HG03354 (cell line): ENCODE measurements around the gene ANKFY1.

Experiments
- ATAC-seq: cut with Tn5 transposase; IDR thresholded peaks from one replicate; pipeline ENCODE4 v1.9.1; 2021; ENCODE audit warnings: mild to moderate bottlenecking; ENCODE audit not compliant: unreplicated experiment, poor library complexity, severe bottlenecking

The ANKFY1 gene

GRCh38 chr17:4162775-4163466, 100.9 kb downstream of the ANKFY1 start:
- ATAC-seq, result no peak

- no peak for ATAC-seq
These were observed 101.5 kb downstream of the ANKFY1 start for GRCh38 chr17:4162321-4162720.

DNA sequence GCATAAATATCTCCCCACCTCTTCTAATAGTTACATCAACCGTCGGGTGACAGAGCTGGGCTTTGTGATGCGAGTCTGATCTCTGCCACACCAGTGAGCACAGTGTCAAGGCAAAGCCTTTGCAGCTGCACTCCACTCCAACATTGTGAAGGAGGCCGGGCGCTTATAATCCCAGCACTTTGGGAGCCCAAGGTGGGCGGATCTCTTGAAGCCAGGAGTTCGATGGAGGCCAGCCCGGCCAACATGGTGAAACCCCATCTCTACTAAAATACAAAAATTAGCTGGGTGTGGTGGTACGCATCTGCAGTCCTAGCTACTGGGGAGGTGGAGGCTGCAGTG, 101.8 kb downstream of the ANKFY1 start:
- no peak for ATAC-seq

GRCh38 chr17:4161192-4161966, 102.4 kb downstream of the ANKFY1 start:
- ATAC-seq, result no peak

GRCh38 chr17:4160294-4160859, 103.4 kb downstream of the ANKFY1 start:
- ATAC-seq, result no peak

- no peak for ATAC-seq
These were observed 104.0 kb downstream of the ANKFY1 start for GRCh38 chr17:4159761-4160160.

DNA sequence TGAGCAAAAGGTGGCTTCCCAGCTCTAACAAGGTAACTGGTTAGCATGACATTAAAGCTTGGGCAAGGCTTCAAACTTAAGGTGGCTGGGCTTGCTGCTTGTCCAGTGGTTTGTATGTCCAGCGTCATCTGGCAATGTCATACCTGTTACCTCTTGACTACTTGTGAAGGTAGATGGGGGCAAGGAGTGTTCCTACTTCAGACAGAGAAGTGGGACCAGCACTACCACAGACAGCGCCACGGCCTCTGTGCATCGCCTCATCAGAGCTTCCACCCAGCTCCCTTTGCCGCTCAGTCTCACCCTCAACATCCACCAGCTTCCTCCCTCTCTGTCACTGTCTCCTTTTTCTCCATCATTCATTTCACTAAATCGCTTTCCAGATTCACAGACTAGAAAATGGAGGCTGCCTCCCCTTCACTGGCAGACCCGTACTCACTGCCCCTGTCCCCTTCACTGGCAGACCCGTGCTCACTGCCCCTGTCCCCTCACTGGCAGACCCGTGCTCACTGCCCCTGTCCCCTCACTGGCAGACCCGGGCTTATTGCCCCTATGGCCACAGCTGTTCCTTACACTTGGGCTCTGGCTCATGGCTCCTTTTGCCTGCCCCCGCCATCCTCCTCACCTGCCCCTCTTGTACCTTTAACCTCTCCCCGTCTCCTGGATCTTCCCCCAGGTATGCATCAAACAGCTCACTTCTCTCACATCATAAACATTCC, 106.0 kb downstream of the ANKFY1 start:
- ATAC-seq, result no peak

DNA sequence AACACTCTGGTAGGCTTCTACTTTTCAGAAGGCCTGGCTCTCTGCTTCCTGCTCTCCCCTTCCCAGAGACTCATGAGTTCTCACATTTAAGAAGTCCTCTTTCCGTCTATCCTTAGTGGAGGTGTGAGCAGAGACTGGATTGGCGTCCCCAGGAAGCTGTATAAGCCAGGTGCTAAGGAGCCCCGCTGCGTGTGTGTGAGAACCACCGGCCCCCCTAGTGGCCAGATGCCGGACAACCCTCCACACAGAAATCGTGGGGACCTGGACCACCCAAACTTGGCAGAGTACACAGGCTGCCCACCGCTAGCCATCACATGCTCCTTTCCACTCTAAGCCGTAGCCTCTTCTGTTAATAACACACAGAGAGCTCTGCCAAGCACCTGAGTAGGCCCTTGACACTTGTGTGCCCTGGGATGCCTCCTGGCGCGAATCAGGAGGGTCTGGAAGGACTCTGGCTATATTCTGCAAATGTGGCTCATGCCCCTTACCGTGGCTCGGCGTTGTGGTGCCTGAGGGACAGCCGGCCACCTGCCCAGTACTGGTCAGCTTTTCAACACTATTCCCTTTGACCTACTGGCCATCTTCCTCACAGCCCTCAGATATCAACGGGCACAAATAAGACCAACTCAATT, 106.9 kb downstream of the ANKFY1 start:
- ATAC-seq, result no peak

- ATAC-seq, result no peak
These were observed 107.7 kb downstream of the ANKFY1 start for GRCh38 chr17:4155980-4156620.

- ATAC-seq, result no peak
These were observed 109.6 kb downstream of the ANKFY1 start for GRCh38 chr17:4154201-4154600.

DNA sequence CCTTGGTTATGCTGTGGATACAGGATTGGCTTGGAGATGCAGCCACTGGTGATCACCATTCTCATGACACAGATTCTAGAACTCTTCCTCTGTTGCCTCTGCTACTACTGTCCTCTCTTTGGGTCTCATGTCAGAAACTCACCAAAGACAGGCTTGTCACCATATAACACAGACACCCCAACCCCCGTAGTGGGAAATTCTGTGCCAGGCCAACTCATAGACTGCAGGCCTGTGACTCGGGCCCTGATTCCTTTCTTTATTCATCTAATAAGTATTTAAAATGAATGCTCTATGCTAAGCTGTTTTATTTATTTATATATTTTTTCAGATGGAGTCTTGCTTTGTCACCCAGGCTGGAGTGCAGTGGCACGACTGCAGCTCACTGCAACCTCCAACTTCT, 111.3 kb downstream of the ANKFY1 start:
- ATAC-seq, result no peak

GRCh38 chr17:4150096-4150495, 113.7 kb downstream of the ANKFY1 start:
- ATAC-seq, result no peak

DNA sequence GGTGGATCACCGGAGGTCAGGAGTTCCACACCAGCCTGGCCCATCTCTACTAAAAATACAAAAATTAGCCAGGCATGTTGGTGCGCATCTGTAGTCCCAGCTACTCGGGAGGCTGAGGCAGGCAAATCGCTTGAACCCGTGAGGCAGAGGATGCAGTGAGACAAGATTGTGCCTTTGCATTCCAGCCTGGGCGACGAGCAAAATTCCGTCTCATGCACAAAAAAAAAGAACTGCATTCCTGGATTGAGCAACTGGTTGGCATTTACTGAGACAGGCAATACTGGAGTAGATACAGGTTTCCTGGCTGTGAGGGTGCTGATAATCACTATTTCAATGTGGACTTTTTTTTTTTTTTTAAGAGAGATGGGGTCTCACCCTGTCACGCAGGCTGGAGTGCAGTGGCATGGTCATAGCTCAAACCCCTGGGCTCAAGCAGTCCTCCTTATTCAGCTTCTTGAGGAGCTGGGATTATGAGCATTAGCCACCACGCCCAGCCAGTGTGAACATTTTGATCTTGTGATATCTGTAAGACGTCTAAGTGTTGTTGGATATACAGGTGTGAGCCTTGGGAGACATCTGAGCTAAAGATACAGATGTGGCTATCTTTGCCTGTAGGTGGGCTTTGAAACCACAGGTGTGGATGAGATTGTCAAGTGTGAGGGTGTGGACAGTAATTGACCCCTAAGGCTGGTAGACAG, 115.0 kb downstream of the ANKFY1 start:
- ATAC-seq, result no peak

- ATAC-seq, result no peak
These were observed 115.9 kb downstream of the ANKFY1 start for GRCh38 chr17:4147751-4148310.

DNA sequence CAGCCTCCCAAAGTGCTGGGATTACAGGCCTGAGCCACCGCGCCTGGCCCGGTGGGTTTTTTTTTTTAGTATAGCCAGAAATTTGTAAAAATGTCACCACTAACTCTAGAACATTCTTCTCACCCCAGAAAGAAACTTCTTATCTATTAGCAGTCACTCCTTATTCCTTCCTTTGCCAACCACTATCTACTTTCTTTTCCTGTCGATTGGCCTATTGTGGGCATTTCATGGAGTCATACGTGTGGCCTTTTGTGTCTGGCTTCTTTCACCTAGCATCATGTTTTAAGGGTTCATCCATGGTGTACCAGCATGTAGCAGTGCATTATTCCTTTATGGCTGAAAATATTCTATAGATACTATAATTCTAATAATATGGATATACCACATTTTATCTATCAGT, 117.1 kb downstream of the ANKFY1 start:
- no peak for ATAC-seq

DNA sequence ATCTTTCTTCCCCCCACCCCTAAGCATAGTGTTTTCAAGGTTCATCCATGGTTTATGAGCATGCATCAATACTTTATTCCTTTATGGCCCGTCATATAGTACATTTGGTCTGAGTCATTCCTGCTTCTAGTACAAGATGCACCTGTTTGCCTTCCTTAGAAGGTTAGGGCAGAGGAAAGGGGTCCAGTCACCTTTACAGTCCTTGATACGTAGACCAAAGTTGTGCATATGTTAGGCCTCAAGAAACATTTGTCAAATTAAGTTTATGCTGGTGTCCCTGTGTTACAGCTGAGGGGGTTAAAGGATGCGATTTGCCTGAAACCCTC, 119.4 kb downstream of the ANKFY1 start:
- no peak for ATAC-seq

GRCh38 chr17:4143563-4144421, 120.0 kb downstream of the ANKFY1 start:
- peak; percentile 74 for ATAC-seq
